Breast epithelium (tissue), 3 donors: ENCODE results near the gene COL25A1.

Source experiments
- POLR2A ChIP-seq: fragments of 450-650 bp; IDR thresholded peaks from one replicate; pipeline ENCODE4 v1.6.1; 2016; ENCODE audit warnings: antibody characterized with exemption, mild to moderate bottlenecking, moderate library complexity
- POLR2AphosphoS5 ChIP-seq, 3 donors: sonication (generic); formaldehyde crosslinking; IDR thresholded peaks; one replicate each; pipeline ENCODE4 v1.6.1; 2017; ENCODE audit warnings: antibody characterized with exemption in 3 of 3
- TF ChIP-seq, protein P1 (sequence below), 3 donors: fragments of 450-650 bp; IDR thresholded peaks; one replicate each; pipeline ENCODE4 v1.5.1; 2016 to 2017; ENCODE audit warnings: antibody characterized with exemption in 3 of 3, mild to moderate bottlenecking in 3 of 3, moderate library complexity in 3 of 3

GRCh38 chr4:109029987-109030386, 272.5 kb downstream of the COL25A1 start:
- TF ChIP-seq, protein P1, sequence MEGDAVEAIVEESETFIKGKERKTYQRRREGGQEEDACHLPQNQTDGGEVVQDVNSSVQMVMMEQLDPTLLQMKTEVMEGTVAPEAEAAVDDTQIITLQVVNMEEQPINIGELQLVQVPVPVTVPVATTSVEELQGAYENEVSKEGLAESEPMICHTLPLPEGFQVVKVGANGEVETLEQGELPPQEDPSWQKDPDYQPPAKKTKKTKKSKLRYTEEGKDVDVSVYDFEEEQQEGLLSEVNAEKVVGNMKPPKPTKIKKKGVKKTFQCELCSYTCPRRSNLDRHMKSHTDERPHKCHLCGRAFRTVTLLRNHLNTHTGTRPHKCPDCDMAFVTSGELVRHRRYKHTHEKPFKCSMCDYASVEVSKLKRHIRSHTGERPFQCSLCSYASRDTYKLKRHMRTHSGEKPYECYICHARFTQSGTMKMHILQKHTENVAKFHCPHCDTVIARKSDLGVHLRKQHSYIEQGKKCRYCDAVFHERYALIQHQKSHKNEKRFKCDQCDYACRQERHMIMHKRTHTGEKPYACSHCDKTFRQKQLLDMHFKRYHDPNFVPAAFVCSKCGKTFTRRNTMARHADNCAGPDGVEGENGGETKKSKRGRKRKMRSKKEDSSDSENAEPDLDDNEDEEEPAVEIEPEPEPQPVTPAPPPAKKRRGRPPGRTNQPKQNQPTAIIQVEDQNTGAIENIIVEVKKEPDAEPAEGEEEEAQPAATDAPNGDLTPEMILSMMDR (IDR thresholded peaks at IDR 0.05) = no peak
- TF ChIP-seq POLR2AphosphoS5 (IDR thresholded peaks at IDR 0.05) = no peak
- TF ChIP-seq POLR2A = no peak
